GM12892 (cell line): ENCODE measurements around the gene KCNS1.

Experiments
- POLR2A ChIP-seq: IDR thresholded peaks from 2 replicates; pipeline ENCODE4 v1.6.1; 2011; ENCODE audit warnings: low read depth, low read length, control low read depth
- POLR2AphosphoS5 ChIP-seq: IDR thresholded peaks from 2 replicates; pipeline ENCODE4 v1.6.1; 2011; ENCODE audit warnings: low read depth, low read length, control low read depth
- TAF1 ChIP-seq: IDR thresholded peaks from 2 replicates; pipeline ENCODE4 v1.6.1; 2011; ENCODE audit warnings: low read depth, mild to moderate bottlenecking, control low read depth, low read length, borderline replicate concordance

GRCh38 chr20:45104786-45105185 lies 3.9 kb upstream of the KCNS1 start:
- no peak for TF ChIP-seq POLR2A
- TF ChIP-seq POLR2AphosphoS5, result no peak
- no peak for TF ChIP-seq TAF1
